Activated gamma-delta T cell (primary cell): Measurements from ENCODE around the gene SIRT4.
A peak's percentile ranks its signal among the peaks of the same experiment; 100 is the strongest.
"Not testable (repeated sequence)": the region's sequence is repeated elsewhere in the genome, so short reads cannot be mapped to it uniquely, and the experiment has no call there.

ENCODE experiments used
- DNase-seq: peaks from one replicate; lab custom pipeline; 2025; lab: John Stamatoyannopoulos, UW
- total RNA-seq, 2 donors: gene quantifications; one replicate each; lab custom pipeline; 2026; lab: John Stamatoyannopoulos, UW

Gene SIRT4, protein sequence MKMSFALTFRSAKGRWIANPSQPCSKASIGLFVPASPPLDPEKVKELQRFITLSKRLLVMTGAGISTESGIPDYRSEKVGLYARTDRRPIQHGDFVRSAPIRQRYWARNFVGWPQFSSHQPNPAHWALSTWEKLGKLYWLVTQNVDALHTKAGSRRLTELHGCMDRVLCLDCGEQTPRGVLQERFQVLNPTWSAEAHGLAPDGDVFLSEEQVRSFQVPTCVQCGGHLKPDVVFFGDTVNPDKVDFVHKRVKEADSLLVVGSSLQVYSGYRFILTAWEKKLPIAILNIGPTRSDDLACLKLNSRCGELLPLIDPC
- 1.2 to 1.9 reads per million in 2 donors for total RNA-seq

DNA sequence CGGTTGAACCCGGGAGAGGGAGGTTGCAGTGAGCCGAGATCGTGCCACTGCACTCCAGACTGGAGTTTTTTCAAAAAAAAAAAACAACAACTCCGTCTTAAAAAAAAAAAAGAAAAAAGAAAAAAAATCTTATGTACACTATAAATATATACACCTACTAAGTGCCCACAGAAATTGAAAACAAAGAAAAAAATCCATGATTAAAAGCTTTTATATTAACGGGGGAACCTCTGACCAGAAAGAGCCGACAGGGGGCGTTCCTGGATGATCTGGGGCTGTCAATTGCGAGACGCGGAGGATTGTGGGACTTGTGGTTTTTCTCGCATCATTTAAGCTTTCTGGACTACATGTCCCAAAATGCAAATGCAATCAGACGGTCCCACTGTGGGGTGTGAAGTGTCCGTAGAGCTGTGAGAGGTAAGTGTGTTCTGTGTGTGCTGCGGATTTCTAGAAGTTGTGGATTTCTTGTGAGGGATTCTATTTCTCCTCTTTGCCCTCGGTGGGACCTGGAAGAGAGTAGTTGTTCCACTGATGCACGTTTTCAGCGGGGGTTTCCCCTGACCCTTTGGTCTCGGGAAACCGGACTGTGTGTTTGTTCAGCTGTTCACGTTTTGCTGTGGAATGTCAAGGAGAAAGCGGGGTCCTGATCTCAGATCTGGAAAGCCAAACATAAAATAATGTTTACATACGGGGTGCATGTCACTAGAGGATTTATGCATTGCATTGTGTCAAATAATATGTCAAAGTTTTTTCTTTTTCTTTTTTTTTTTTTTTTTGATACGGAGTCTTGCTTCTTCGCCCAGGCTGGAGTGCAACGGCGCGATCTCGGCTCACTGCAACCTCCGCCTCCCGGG lies at the start of gene SIRT4:
Gene SIRT4, plus strand, starts transcription at position 360 of the 854 bp plus-strand sequence. CDS start 1,241 bp downstream, outside the sequence.
- DNase-seq: no peak

DNA sequence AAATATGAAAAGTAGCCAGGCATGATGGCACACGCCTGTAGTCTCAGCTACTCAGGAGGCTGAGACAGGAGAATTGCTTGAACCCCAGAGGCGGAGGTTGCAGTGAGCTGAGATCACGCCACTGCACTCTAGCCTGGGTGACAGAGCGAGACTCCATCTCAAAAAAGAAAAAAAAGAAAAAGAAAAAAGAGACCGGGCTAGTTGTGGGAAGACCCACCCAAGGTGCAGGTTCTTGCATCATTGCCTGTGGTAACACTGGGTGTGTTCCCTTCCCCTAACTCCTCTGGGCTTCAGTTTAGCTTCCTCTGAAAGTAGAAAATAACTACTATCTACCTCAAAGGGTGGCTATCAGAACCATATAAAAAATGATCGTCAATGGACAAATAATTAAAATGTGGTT lies 48.8 kb upstream of the SIRT4 start:
- DNase-seq: not testable (repeated sequence)

- no peak for DNase-seq
Measured at GRCh38 chr12:120254809-120255208, 47.3 kb upstream of the SIRT4 start.

- DNase-seq: no peak
Measured at GRCh38 chr12:120257041-120257821, 44.9 kb upstream of the SIRT4 start.

DNA sequence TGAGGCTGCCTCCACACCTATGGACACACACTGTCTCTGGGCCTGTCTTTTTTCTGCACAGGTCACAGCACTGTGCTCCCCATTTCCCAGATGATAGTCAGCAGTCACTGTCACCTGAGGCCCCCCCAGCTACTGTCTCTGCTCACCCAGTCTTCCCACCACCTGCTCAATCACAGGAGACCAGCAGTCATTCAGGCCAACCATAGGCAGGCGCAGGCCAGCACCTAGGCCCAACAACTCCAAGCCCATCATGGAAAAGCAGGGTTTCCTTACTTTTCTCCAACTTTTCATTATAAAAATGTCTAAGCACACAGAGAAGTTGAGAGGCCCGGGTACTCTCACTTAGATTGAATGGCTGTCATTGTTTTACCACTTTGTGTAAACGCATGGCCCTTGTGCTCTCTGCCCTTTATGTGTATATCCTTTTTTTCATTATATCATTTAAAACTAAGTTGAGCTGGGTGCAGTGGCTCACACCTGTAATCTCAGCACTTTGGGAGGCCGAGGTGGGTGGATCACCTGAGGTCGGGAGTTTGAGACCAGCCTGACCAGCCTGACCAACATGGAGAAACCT lies 43.7 kb upstream of the SIRT4 start:
- DNase-seq: no peak

DNA sequence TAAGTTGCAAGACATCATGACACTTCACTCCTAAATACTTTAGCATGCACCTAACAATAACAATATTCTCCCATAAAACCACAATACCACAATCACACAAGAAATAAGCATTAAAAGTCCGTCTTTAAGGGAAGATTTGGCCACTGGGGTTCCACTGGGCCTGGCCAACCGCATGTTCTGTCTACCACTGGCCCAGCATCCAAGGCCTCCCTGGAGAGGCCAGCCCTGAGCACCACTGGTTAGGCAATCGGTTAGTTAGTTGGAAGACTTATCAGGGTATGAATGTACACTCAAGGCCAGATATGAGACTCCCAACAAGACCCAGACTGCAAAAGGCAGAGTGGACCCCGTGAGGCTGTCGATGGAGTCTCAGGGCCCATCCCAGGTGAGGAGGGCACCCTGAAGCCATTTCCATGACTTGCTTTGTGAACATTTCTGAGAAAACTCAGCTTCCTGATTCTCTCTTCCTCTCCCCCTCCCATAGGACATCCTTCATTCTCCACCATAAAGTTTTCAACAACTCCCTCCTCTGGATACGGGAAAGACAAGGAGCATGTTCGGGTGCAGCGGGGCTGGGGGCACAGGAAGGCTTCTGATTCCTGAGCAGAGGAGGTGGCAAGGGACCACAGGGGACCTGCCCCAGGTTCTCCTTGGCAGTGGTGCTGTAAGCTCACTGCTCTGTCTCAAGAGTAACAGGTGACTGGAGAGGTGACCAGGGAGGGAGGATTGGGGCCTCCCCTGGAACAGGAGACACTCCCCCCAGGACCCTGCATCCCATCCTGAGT lies 42.5 kb upstream of the SIRT4 start:
- no peak for DNase-seq

- DNase-seq: no peak
Measured at GRCh38 chr12:120260607-120261006, 41.5 kb upstream of the SIRT4 start.

GRCh38 chr12:120261951-120262851 lies 39.9 kb upstream of the SIRT4 start:
- no peak for DNase-seq

GRCh38 chr12:120262852-120263747 lies 39.0 kb upstream of the SIRT4 start:
- no peak for DNase-seq

DNA sequence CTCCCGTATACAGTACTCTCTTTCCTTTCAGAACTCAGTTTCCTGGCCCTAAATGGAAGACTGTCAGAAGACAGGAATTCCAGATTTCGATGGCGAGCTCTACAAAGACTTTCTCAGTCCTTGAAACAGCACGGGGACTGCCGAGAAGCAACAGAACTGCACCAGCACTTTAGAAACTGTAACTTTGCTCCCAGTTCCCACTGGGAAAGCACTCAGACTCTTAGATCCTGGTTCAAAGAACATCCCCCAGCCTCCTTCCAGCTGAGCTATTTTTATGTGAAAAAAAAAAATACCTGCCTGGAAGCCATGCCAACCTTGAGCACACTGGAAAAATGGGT lies 38.4 kb upstream of the SIRT4 start:
- DNase-seq: no peak

GRCh38 chr12:120264086-120264903 lies 37.8 kb upstream of the SIRT4 start:
- DNase-seq: no peak

GRCh38 chr12:120264904-120265472 lies 37.1 kb upstream of the SIRT4 start:
- DNase-seq: no peak

GRCh38 chr12:120265473-120266179 lies 36.5 kb upstream of the SIRT4 start, which contains the start of gene PXN:
TSS of gene PXN (minus strand) at chr12:120265730. CDS start at chr12:120265629, 101 bp downstream.
- DNase-seq: peak; percentile 94

DNA sequence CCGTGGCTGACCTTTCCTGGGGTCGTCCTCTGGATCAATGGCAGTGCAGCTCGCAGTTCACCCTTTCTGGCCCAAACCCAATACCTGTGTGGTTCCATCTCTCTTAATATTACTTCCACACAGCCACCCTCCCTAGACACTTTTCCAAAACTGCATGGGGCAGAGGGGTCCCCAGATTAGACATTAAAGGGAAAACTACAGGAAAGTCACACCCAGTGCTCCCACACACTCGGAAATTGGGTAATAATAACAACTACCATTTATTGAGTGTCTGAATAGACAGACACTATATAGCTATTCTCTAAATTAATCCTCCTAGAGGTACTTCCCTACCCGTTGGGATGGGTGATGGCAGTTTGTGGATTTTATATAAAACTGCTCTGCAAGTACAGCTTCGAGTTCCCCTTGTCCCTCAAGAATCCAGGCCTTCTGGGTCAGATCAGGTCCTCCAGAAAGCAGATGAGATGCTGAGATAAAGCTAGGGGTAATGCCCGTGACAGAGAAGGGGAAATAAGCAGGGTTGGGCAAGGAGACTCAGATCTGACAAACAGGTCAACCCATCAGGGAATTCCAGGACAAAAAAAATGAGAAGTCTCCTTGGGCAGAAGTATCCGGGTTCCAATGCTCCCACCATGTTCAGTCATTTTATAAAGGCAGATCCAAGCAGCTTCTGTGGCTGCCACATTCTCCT lies 35.8 kb upstream of the SIRT4 start:
- no peak for DNase-seq

GRCh38 chr12:120267736-120268135 lies 34.4 kb upstream of the SIRT4 start:
- no peak for DNase-seq

- no peak for DNase-seq
Measured at GRCh38 chr12:120276734-120277133, 25.4 kb upstream of the SIRT4 start.
